GM06990 (cell line): ENCODE results near the gene MS4A4E.
"Not testable (repeated sequence)": the region's sequence is repeated elsewhere in the genome, so short reads cannot be mapped to it uniquely, and the experiment has no call there.

ENCODE experiments used
- DNase-seq: peaks from one replicate; pipeline ENCODE4 v3.0.0-alpha.2; 2011; ENCODE audit not compliant: insufficient read length; ENCODE audit errors: extremely low read depth
- H3K27me3 ChIP-seq: replicated peaks from 2 replicates; pipeline ENCODE4 v1.6.0; 2011; ENCODE audit warnings: low read length; ENCODE audit not compliant: control insufficient read depth, insufficient read depth
- H3K36me3 ChIP-seq: 2 replicates; pipeline ENCODE4 v1.5.1; 2011; ENCODE audit warnings: low read length; ENCODE audit not compliant: control insufficient read depth, insufficient read depth
- H3K4me3 ChIP-seq: replicated peaks from 2 replicates; pipeline ENCODE4 v1.5.1; 2011; ENCODE audit warnings: low read depth, mild to moderate bottlenecking, control low read depth, low read length
- TF ChIP-seq, protein P1 (sequence below): IDR thresholded peaks from 2 replicates; pipeline ENCODE4 v1.5.1; 2011; ENCODE audit warnings: low read length, control low read depth, mild to moderate bottlenecking, inconsistent platforms; ENCODE audit not compliant: insufficient read depth, poor library complexity, severe bottlenecking

Gene MS4A4E

GRCh38 chr11:60197442-60197841 lies 45.5 kb downstream of the MS4A4E start:
- DNase-seq: no peak
- TF ChIP-seq, protein P1, sequence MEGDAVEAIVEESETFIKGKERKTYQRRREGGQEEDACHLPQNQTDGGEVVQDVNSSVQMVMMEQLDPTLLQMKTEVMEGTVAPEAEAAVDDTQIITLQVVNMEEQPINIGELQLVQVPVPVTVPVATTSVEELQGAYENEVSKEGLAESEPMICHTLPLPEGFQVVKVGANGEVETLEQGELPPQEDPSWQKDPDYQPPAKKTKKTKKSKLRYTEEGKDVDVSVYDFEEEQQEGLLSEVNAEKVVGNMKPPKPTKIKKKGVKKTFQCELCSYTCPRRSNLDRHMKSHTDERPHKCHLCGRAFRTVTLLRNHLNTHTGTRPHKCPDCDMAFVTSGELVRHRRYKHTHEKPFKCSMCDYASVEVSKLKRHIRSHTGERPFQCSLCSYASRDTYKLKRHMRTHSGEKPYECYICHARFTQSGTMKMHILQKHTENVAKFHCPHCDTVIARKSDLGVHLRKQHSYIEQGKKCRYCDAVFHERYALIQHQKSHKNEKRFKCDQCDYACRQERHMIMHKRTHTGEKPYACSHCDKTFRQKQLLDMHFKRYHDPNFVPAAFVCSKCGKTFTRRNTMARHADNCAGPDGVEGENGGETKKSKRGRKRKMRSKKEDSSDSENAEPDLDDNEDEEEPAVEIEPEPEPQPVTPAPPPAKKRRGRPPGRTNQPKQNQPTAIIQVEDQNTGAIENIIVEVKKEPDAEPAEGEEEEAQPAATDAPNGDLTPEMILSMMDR: no peak
- no peaks in the 10 kb centered on the region for H3K36me3 ChIP-seq
- no peaks in the 10 kb centered on the region for H3K27me3 ChIP-seq
- no peak overlapping the region for H3K4me3 ChIP-seq

GRCh38 chr11:60195923-60196368 lies 47.0 kb downstream of the MS4A4E start:
- TF ChIP-seq, protein P1: no peak
- Histone ChIP-seq H3K36me3 (no peaks in the 10 kb centered on the region), H3K27me3 (no peaks in the 10 kb centered on the region), H3K4me3 (no peak overlapping the region)
- DNase-seq: peak; percentile 34

DNA sequence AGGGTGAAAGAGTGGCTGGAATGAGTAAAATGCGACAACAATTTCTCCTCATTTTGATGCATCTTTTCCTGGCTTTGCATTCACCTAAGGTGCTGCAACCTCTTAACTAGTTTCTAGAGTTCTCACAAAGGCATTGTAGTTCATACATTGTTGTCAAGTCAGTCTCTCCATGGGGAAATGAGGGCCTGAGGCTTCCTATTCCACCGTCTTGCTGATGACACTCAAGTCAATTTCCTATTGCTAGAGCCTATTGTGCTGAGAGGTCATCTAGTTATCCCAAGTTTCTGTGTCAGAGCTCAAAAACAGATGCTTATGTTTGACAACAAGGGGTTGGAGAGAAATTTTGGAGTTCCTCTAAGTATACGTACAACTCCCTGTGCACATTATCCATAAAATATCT lies 48.4 kb downstream of the MS4A4E start:
- no peak for DNase-seq
- no peak overlapping the region for H3K4me3 ChIP-seq
- H3K36me3 ChIP-seq: no peaks in the 10 kb centered on the region
- TF ChIP-seq, protein P1: no peak
- no peaks in the 10 kb centered on the region for H3K27me3 ChIP-seq

GRCh38 chr11:60193687-60194433 lies 49.1 kb downstream of the MS4A4E start:
- no peaks in the 10 kb centered on the region for H3K36me3 ChIP-seq
- TF ChIP-seq, protein P1: peak; percentile 93
- no peaks in the 10 kb centered on the region for H3K27me3 ChIP-seq
- peak; percentile 83 for DNase-seq
- no peak overlapping the region for H3K4me3 ChIP-seq

- not testable (repeated sequence) for DNase-seq, H3K4me3 ChIP-seq, H3K36me3 ChIP-seq, H3K27me3 ChIP-seq
Observed at GRCh38 chr11:60192564-60192963, 50.4 kb downstream of the MS4A4E start.

- not testable (repeated sequence) for DNase-seq
Observed at GRCh38 chr11:60188481-60188880, 54.5 kb downstream of the MS4A4E start.

DNA sequence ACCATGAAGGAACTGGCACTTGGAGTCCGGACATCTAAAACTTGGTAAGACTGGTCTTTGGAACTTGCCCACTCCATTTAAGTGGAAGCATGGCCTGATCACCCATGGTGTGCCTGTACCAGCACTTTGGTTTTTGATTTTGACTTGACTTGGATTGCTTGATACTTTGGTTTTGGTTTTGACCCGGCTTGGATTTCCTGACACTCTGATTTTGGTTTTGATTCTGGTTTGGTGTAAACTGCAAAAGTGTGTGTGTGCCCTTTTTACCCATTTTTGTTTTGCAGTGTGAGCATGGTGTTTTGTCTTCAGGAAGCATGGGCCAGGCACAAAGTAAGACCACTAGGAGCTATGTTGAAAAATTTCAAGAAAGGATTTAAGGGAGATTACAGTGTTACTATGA lies 56.8 kb downstream of the MS4A4E start:
- not testable (repeated sequence) for H3K36me3 ChIP-seq, H3K27me3 ChIP-seq, H3K4me3 ChIP-seq, DNase-seq

More at GRCh38 chr11:60188481-60188880, 54.5 kb downstream of the MS4A4E start:
- H3K4me3 ChIP-seq, H3K27me3 ChIP-seq, H3K36me3 ChIP-seq: not testable (repeated sequence)

DNA sequence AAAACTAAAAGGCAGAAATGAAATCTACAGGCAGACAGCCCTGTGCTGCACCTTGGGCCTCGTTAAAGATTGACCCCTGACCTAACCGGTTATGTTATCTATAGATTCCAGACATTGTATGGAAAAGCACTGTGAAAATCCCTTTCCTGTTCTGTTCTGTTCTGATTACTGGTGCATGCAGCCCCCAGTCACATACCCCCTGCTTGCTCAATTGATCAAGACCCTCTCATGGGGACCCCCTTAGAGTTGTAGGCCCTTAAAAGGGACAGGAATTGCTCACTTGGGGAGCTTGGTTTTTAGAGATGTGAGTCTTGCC lies 57.5 kb downstream of the MS4A4E start:
- not testable (repeated sequence) for H3K27me3 ChIP-seq, H3K36me3 ChIP-seq, H3K4me3 ChIP-seq, DNase-seq
